T1000 (cell line): ENCODE data around the gene RMND5A.
"Not testable (repeated sequence)": the region's sequence is repeated elsewhere in the genome, so short reads cannot be mapped to it uniquely, and the experiment has no call there.

Experiments used
- DNase-seq: peaks from one replicate; lab custom pipeline; 2025; ENCODE audit warnings: mixed read lengths; lab: John Stamatoyannopoulos, UW

The RMND5A gene

GRCh38 chr2:86714579-86715173 lies 5.4 kb upstream of the RMND5A start:
- DNase-seq = not testable (repeated sequence)

- not testable (repeated sequence) for DNase-seq
Measured at GRCh38 chr2:86719263-86719636, 841 bp upstream of the RMND5A start.

GRCh38 chr2:86720540-86721320 lies 639 bp downstream of the RMND5A start:
- not testable (repeated sequence) for DNase-seq

- not testable (repeated sequence) for DNase-seq
Measured at GRCh38 chr2:86725706-86726105, 5.6 kb downstream of the RMND5A start.

- DNase-seq = not testable (repeated sequence)
Measured at GRCh38 chr2:86732040-86732525, 12.0 kb downstream of the RMND5A start.

GRCh38 chr2:86732837-86733236 lies 12.7 kb downstream of the RMND5A start:
- DNase-seq = not testable (repeated sequence)

GRCh38 chr2:86733528-86733927 lies 13.4 kb downstream of the RMND5A start:
- not testable (repeated sequence) for DNase-seq

GRCh38 chr2:86734896-86735295 lies 14.8 kb downstream of the RMND5A start:
- DNase-seq = not testable (repeated sequence)

- DNase-seq = not testable (repeated sequence)
Measured at GRCh38 chr2:86739485-86739884, 19.4 kb downstream of the RMND5A start.

- DNase-seq = not testable (repeated sequence)
Measured at GRCh38 chr2:86739889-86740288, 19.8 kb downstream of the RMND5A start.

GRCh38 chr2:86741889-86742498 lies 21.9 kb downstream of the RMND5A start:
- DNase-seq = not testable (repeated sequence)

GRCh38 chr2:86744152-86744551 lies 24.1 kb downstream of the RMND5A start:
- DNase-seq = no peak

- DNase-seq = no peak
Measured at GRCh38 chr2:86746939-86747338, 26.8 kb downstream of the RMND5A start.

GRCh38 chr2:86747711-86748639 lies 27.9 kb downstream of the RMND5A start:
- DNase-seq = no peak

- no peak for DNase-seq
Measured at GRCh38 chr2:86750240-86750839, 30.2 kb downstream of the RMND5A start.

- DNase-seq = no peak
Measured at GRCh38 chr2:86751778-86752177, 31.7 kb downstream of the RMND5A start.

- no peak for DNase-seq
Measured at GRCh38 chr2:86752934-86753333, 32.8 kb downstream of the RMND5A start.

- DNase-seq = no peak
Measured at GRCh38 chr2:86753606-86754005, 33.5 kb downstream of the RMND5A start.

- DNase-seq = no peak
Measured at GRCh38 chr2:86758405-86758804, 38.3 kb downstream of the RMND5A start.

- DNase-seq = no peak
Measured at GRCh38 chr2:86760371-86760770, 40.3 kb downstream of the RMND5A start.

- DNase-seq = no peak
Measured at GRCh38 chr2:86764661-86765309, 44.7 kb downstream of the RMND5A start.
